GM18499 (cell line): Measurements from ENCODE around the gene TRIM63.

Experiments used
- ATAC-seq: cut with Tn5 transposase; IDR thresholded peaks from one replicate; pipeline ENCODE4 v1.9.1; 2021; ENCODE audit warnings: moderate number of reproducible peaks; ENCODE audit not compliant: insufficient read depth, unreplicated experiment

The TRIM63 gene

DNA sequence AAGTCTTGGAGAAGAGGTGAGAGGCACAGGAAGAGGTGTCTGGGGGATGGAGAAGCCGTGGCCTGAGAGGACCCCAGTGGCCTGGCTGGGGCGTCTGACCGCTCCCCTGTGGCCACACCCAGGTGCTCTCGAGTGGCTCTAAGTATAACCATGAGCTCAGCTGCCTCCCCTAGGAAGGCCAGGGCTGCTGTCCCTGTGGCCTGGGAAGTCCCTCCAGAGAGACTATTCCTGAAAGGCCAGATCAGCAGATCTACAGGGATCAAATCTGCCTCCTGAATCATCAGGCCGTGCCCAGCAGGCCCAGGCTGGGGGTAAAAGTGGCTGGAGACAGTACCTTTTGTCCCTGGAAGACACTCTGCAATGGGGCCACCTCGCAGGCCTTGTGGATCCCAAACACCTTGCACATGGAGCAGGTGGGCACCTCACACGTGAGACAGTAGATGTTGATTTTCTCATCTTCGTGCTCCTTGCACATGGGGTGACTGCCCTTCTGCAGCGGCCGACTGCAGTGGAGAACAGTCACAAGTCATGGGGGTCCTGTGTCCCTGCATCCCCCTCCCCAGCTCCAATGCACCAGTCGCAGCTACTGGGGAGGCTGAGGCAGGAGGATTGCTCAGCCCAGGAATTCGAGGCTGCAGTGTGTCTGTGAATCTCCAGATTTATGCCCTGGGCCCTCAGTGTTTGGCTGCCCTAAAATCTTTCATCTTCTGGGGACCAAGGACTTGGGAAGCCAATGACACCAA lies 6.4 kb downstream of the TRIM63 start:
- ATAC-seq = no peak

DNA sequence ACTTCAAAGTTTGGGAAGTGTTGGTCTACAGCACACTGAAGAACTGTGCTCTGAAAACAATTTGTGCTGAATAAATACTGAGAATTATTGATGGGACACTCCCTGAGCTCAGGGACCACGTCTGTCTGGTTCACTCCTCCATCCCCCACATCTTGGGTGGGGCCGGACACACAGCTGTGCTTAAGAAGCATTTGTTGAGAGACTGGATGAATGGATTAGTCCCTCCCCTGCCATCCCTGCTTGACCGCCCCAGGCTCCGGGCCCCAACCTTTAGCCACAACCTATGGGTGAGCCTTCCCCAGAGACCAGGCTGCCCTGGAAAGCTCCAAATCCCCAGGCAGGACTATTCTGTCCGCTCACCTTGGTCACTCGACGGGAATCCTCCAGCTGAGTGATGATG lies 7.5 kb downstream of the TRIM63 start:
- ATAC-seq = no peak

DNA sequence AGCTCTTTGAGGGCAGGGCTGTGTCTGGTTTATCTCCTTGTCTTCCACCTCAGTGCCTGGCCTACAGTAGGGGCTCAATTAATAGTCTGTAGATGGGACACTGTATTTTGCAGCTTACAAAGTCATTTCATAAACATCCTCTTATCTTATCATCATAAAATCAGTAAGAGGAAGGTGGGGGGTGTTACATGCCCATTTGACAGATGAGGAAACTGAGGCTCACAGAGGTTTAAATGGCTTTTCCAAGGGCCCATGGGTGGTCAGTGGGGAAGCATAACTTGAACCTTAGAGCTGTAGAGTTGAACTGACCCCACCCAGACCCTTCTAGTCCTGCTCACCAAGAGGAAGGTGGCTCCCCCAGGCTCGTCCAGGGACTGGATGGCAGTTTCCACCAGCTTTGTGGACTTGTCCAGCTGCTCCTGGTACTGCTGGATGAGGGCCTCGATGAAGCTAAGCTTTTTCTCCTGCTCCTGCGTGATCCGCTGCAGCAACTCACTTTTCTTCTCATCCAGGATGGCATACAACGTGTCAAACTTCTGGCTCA lies 9.3 kb downstream of the TRIM63 start:
- ATAC-seq = no peak

DNA sequence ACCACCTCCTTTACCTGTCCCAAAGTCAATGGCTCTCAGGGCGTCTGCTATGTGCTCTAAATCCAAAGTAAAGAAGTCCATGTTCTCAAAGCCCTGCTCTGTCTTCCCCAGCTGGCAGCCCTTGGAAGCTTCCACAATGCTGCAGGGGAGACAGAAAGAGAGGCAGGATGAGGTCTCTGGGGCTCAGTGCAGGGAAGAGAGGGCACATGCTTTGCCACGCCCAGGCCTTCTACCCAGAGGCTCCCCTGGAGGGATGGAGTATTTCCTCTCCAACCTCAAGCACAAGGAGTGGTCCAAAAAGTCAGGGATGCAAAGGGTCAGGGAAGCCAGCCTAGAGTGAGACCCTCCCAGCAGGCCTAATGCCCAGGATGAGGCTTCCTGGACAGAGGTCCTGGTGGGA lies 10.2 kb downstream of the TRIM63 start:
- no peak for ATAC-seq

DNA sequence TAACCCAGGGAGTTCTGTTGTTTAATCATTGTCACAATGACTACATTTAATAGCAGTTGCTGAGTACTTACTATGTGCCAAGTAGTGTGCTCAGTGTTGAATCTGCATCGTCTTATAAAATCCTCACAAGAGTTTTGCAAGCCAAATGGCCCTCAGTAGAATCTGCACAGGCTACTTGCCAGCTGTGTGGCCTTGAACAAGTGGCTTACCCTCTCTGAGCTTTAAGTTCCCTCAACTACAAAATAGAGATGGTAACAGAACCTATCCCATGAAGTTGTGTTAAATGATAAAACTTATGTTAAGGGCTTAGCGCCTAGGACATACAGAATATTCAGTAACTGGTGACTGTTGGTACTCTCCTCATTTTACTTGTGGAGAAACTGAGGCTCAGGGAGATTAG lies 12.4 kb downstream of the TRIM63 start:
- ATAC-seq = no peak

DNA sequence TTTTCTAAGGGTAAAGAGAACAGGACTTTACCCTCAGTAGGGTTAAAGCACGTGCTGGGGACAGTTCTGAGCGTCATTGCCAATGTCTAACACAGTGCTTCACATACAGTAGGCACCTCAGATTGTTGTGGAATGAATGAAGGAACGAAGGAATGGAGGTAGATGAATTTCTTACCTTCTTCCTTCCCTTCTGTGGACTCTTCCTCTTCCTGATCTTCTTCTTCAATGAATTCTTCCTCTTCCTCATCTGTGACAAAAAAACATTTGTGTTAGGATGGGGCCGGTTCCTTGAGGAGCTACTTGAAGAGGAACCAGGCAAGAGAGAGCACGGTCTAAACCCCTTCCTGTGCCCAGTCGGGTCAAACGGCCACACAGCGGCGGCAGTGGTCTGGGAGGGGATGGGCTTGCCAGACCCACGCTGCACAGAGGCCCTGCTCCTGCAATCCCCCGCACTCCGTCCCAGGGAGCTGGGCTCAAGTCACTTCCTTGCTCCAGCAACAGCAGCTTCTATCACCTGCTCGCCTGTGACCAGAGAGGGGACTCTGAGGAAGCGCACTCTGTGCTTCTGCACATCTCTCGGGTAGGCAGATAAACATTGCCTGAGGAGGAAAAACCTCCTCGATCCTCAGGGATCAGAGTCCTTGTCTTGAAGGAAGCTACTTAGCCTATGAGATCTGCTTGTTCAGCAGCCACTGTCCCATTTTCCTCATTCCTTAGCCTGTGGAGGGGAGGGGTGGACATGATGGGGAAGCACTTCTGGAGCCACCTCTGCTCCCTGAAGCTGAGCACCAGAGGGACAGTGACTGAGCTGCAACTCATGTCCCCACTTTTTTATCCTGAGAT lies 13.5 kb downstream of the TRIM63 start:
- ATAC-seq = no peak

DNA sequence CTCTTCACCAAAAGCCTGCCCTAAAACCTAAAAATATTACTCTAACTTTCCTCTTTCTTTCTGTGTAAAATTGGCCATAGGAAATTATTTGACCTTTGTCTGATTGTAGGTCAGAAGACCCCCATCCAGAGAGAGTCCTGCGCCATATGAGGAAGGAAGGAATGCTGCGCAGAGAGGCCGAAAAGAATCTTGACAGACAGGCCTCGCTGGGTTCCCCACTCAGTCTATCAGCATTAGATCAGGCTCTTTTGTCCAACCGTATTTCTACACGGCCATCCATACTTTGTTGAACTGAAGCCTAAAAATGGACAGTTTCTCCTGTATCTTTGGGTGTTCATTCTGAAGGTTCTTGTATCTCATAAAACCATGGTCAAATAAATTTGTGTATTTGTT lies 17.2 kb downstream of the TRIM63 start:
- ATAC-seq = no peak

DNA sequence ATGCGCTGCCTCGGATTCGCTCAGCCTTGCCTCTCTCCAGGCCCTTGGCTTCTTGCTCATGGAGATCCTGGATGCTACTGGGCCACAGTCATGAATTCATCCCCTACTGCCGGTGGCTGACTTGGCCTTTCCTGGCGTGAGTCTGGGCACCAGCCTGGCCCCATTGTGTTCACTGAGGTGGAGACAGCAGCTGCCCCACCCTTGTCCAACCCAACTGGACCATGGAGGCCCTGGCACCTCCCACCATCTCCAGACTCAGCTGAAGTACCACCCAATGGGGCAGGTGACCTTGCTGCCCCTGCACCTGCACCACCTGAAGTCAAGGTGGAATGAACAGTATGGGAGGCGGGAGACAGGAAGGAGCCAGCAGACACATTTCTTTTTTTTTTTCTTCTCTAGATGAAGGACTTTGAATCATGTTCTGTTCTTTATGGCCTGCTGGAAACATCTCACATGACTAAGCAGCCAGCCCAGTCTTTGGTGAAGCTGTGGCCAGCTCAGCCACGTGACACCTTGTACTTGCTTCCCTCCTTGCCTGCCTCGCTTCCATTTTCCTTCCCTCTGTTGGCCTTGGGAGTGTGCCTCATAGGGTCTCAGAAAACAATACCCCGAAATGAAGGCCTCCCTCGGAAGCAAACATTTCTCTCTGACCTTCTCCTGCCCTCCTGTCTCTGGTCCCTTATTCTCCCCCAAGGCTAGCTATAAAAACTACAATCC lies 17.7 kb downstream of the TRIM63 start:
- ATAC-seq = no peak

DNA sequence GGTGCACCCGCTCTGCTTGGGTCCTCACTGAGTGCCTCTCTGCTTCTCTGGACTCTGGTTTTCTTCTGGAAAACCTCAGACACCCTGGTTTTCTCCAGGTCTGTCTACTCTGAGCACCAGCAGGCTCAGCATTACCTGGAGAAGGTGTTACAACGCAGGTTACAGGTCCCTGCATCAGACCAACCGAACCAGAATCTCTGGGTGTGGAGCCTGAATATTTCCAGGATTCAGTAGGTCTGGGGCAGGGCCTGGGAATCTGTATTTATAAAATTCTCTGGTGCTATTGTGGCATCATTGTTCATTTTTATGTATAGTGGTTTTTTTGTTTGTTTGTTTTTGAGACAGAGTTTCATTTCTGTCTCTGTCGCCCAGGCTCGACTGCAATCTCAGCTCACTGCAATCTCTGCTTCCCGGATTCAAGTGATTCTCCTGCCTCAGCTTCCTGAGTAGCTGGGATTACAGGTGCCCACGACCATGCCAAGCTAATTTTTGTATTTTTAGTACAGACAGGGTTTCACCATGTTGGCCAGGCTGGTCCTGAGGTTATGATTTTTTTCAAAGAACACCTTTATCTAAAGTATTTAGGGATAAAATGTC lies 20.1 kb downstream of the TRIM63 start:
- no peak for ATAC-seq

DNA sequence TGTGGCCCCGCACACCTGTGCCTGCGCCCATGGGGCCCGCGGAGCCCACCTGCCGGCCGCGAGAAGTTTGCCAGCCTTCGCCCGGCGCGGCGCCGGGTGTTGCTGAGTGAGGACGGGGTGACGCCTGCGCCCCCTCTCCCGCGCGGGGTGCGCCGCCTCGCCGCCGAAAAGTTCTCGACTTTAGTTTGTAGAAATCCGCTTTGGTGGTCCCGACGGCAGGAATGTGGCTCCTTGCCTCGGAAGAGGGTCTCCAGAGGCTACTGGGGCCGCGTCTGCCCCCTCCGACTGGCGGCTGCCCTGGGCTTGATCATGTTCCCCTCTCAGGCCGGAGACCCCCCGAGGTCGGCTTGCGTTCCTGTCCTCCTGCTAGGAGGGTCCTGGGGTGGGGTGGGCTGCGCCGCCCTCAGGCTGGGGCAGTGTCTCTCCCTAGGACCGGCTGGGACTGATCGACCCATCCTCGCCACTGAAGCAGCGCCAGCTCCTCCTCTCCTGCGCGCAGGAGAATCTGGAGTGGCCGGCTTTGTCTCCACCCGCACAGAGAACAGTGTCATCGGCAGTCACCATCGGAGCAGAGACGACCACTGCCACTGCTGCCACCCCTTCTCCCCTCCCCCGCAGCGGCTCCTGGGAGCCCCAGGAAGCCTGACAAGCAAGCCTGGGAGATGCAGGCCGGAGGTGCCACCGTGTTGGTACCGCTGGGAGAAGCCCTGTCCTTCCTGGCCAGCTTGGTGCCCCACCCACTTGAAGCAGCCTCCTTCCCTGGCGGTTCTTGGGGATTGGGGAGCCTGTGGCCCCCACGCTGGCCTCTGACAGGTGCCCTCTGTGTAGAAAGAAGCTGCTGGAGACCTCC lies 21.0 kb downstream of the TRIM63 start:
- no peak for ATAC-seq

DNA sequence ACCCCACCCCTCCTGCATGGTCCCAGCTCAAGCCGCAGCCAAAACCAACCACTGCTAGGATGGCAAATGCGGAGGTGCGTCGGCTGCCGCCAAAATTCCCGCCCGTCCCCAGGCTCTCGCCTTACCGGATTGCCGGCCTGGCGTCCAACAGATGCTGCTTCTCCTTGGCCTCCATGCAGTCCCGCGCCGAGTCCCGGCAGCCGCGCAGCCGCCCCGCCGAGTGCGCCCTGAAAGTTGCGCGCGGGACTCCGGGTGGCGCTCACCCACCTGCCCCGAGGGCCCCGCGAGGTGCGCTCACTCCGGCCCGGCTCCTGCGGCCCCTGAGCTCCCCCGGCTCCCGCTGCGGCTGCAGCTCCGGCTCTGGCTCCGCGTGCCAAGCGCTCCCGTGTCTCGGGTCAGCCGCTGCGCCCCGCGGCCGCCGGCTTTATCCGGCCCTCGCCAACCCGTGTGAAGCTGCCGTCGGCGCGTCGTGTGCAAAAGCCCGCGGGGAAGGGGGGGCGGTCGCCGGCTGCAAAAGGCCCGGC lies 21.6 kb downstream of the TRIM63 start, which contains the start of gene SLC30A2:
SLC30A2 (minus strand) TSS at position 397 of the 524 bp plus-strand sequence; CDS start at position 175, 222 bp downstream.
- no peak for ATAC-seq

DNA sequence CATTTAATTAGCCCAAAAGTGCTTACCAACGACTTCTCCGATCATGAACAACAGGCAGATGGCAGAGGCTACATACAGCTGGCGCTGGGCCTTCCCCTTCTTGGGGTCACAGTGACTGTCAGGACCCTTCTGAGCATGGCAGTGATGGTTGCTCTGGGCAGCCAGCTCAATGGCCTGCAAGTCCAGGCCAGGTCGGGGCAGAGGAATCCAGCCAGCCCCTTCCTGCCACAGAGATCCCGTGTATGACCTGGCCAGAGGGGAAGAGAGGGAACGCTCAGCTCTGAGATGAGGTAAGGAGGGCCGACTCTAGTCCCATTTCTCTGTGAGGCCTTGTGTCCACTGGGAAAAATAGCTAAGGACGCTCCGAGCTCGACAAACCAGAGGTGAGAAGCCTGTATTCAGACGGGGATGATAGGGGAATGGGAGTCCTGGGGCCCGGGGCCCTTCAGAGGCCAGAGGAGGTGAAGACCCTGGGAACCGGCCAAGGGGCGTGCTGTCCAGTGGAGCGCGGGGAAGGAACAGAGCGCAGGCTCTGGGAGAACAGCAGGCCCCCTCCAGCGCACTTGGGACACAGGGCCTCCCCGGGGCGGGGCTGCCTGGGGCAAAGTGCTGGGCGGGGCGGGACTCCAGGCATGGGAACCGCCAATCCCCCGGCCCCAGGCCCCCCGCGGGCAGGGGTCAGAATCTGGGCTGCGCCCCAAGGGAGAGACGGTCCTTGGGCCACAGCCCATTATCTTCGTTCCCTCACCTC lies 22.3 kb downstream of the TRIM63 start:
- no peak for ATAC-seq

DNA sequence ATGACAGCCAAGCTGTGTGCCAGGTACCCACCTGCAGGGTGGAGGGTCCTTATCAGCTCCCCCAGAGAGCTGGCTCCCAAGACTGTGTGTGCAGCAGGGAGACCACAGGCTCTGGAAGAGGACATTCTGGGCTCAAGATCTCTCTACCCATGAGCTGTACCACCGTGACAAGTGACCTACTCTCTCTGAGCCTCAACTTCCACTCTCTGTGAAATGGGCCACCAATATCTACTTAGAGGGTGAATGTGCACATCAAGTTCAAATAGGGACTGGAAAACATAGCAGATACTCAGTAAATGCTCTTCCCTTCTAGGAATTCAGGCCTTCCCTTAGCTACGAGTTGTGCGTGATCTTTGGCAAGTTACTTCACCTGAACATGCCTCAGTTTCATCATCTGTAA lies 23.0 kb downstream of the TRIM63 start:
- ATAC-seq = no peak

DNA sequence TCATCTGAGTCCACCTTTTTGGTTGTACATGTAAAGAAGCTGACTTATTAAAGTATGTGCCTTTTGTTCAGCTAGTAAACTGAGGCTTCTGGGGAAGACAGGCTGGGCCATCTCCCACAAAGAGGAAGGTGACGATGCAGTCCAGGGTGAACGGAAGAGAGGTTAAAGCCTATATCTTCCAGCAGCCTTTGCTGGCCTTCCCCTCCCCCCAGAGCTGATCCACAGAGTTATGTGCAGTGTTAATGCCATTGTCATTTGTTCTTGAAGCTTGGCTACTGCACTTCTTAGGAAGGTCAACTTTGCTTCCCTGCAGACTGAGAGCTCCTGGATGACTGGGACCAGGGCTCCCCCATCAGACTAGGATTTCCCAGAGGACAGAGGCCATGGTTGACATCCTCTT lies 23.7 kb downstream of the TRIM63 start:
- no peak for ATAC-seq

DNA sequence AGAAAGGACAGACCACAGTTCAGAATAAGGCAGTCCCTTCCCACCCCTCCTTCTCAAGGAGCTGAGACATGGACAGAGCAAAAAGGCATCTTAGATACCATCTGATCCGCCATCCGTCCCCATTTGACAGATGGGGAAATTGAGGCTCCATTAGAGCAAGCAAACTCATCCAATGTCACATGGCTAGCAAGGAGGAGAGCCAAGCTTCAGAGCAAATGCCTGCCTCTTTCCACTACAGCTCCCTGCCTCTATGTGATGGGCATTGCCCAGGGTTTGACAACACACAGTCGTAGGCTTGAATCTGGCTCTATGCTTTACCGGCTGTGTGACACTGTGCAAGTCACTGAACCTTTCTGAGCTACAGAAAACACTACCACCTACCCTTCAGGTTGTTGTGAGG lies 25.5 kb downstream of the TRIM63 start:
- no peak for ATAC-seq

DNA sequence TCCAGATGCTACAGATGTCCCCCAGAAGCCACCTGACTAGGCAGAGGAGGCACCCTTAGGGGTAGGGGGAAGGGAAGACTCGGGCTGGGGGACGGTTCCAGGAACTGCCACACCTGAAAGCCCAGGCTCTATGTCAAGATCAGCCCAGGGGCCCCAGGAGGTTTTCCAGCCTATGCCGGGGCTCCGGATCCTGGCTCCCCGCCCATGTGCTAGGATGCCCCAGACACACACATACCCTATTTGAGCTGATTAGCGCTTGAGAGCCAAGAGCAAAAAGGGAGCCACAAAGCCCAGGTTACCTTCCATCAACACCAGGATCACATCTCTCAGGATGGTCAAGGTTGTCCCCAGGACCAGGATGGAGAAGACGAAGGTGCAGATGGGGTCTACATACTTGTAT lies 26.0 kb downstream of the TRIM63 start:
- no peak for ATAC-seq

DNA sequence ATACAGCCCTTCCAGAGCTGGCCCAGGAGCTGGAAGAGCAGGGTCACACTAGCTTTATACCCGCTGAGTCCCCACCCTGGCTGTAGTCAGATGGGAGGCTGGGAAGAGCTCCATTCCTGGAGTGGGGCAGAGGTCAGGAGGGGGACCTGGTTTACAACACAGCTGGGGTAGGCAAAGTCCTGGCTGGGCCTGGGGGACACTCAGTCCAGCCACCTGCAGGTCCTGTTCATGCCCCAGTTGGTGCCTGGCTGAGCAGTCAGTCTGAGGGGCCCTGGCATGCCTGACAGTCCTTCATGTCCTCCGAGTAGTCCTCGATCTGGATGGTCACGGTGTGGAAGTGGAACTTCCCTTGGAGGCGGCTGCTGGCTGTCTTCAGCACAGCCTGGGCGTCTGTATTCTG lies 28.5 kb downstream of the TRIM63 start:
- ATAC-seq = no peak

DNA sequence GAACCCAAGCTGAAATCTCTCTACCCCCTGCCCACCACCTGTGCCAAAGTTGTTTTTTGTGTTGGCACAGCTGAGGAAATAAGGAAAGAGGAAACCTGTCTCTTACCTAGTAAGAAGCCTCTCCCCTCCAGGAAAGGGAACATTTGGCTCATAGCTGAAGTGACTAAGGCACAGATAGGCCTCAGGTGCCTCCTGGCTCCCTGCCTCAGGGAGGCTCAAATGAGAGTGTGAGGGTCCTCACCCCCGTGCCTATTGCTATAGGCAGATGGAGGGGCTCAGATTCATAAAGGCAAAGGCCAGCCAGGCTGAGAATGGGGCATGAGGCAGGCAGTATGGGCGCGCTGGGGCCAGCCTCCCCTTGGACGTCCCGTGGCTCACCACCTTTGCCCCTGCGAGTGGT lies 29.0 kb downstream of the TRIM63 start:
- no peak for ATAC-seq

DNA sequence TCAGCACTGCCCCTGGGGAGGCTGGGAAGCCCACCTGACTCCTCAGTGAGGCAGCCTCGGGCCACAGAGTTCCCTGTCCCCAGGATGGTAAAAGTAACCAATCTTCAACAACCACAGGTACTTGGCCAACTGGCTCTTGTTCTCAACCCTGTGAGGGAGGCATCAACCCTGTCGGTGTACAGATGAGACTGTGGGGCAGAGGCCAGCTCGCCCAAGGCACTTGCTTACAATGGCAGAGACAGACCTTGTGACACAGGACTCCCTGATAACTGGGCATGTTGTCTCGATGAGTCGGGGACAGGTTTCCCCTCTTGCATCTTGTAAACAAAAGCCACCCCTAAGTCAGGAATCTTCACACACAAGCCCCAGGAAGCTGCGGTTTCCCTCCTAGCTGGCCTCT lies 29.5 kb downstream of the TRIM63 start:
- ATAC-seq = no peak
